ENCODE data around the gene C1QTNF8.
"Not testable (repeated sequence)": the region's sequence is repeated elsewhere in the genome, so short reads cannot be mapped to it uniquely, and the experiment has no call there.

The C1QTNF8 gene

DNA sequence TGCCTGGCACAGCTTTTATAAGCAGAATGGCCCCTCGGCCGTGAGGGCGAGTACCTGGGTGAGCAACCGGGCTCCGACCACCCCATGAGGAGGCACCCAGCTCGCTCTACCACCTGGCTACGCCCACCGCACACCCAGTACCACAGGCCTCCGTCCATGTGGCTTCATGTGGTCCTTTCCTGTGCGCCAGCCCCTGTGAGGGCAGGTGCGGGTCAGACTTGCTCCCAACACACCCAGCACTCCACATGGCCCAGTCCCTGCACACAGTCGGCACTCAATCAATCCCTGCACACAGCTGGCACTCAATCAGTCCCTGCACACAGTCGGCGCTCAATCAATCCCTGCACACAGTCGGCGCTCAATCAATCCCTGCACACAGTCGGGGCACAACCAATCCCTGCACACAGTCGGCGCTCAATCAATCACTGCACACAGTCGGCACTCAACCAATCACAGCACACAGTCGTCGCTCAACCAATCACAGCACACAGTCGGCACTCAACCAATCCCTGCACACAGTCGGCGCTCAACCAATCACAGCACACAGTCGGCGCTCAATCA is 4.0 kb downstream of the C1QTNF8 start:
- DNase-seq, result no peak

DNA sequence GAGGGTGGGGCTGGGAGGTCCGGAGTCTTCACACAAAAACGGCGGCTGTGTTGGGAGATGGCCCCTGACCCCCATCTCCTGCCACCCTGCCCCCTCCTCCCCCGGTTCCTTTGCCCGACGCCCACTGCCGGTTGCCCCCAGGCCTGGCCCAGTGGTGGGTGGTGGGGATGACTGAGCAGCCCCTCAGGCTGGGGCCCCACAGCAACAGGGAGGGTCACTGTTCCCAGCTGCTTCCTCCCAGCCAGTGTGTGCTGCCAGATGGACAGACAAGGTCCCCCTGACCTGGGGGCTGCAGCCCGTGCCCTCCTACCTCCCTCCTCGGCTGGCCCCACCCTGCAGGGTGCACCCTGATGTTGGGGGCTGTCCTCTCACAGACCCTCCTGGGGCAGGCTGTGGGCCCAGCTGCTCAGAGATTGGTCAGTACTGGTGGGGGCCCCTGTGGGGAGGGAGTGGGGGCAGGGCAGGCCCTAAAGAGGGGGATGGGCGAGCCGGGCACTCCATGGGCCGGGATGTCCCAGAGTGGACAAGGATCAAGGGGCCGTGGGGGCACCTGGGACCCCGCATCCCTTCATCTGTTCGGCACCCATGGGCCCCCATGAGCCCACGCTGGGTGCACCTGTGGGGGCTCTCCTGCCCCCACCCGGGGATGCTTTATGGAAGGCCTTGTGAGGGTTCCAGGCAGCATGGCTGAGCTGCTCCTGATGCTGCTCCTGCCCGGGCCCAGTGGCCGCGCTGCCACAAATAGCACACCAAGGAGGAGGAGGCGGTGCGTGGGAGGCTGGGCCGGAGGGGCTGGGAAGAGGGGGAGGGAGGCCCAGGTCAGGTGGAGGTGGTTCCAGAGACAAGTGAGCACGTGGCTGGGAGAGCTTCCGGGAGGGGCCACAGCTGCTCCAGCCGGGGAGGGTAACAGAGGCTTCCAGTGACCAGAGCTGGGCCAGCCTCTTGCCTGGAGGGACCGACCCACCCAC is 5.1 kb downstream of the C1QTNF8 start:
- DNase-seq, result no peak

DNA sequence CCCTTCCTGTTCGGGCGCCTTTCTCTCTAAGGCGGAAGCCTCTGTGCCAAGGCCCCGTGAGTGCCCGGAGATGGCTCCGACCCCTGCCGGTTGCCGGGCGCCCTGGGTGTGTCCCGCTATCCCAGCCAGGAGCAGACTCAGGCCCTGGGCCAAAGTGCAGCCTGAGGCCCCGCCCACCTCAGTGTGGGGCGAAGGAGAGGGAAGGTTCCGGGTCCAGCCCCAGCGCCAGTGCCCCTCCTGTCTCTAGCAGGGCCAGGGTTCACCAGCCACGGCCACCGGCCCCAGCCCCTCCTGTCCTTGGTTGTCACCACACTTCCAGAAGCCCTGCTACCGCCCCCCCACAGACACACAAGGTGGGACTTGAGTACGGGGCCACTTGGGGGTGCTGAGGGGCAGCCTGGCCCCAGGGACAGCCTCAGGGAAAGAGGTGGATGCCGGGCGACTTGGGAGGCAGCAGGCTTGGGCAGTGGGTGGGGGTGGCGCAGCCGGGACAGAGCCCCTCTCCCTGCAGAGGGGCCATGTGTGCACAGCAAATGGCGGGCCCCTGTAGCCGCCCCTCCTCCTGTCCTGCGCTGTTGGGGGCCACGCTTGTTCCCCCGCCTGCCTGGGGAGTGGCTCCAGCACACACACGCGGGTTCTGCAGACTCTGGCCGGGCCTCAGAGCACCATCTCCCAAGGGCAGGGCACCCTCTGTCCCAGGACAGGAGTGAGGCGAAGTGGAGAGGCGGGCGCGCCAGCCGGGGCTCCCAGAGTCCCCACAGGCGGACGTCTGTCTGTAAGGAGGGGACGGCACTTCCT is 6.0 kb downstream of the C1QTNF8 start:
- DNase-seq, result no peak

DNA sequence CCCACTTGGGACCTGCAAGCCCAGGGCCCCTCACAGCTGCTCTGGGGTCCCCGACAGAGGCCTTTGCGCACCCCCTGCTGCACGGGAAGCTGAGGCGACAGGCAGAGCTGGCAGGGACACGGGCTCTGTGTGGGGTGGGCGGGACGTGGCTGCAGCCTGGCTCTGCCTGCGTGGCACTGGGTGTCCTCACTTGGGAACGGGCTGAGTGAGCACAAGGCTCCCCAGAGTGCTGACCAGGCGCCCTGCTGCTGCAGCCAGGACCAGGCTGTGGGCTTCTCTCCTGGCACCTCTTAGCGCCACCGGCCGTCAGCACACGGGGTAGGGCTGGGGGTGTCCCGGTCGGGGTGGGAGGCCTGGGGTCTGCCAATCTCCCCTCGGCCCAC is 6.6 kb downstream of the C1QTNF8 start:
- DNase-seq, result no peak

DNA sequence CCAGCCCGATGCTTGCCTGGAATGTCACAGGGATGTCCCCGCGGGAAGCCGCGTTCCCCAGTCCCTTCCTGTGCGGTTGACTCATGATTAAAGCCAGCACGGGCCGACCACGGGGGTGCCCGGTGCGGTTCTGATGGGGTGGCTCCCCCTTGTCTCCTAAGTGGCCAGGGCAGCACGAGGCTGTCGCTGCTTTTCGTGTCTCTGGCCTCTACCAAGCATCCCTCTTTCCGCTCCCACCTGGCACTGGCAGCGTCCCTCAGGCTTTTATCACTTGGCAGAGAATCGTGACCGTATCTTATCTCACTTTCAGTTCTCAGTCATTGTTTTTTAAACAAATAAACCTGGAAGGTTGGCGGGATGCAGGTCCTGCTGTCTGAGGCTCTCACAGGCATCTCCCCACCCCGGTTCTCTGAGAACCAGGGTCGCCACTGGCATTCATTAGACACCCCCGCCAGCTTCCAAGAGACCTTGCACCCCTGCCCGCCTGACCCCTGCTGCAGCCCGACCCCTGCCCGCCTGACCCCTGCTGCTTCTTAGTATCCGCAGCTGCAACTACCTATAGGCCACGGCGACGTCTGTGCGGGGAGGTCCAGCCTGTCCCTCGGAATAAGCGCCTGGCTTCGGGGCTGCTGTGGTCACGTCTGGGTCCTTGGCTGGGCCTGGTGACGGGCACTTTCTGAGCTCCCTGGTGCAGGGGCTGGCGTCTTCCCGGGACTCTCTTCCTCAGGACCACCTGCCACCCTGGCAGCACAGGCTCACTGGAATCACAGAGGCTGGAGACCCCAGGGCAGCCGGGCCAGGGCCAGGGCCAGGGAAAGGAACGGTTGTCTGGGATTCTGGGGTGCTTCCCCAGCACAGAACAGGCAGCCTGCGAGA is 7.5 kb downstream of the C1QTNF8 start:
- no peak for DNase-seq

DNA sequence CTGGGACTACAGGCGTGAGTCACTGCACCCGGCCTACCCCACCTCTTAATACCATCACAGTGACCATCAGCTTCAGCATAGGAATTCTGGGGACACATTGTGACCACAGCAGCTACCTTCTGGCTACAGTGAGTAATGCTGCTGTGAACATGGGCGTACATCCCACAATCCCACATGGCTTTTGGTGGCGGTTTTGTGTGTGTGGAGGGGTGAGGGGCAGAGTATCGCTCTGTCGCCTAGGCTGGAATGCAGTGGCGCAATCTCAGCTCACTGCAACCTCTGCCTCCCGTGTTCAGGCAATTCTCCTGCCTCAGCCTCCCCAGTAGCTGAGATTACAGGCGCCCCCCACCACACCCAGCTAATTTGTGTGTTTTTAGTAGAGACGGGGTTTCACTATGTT is 9.6 kb downstream of the C1QTNF8 start:
- not testable (repeated sequence) for DNase-seq

DNA sequence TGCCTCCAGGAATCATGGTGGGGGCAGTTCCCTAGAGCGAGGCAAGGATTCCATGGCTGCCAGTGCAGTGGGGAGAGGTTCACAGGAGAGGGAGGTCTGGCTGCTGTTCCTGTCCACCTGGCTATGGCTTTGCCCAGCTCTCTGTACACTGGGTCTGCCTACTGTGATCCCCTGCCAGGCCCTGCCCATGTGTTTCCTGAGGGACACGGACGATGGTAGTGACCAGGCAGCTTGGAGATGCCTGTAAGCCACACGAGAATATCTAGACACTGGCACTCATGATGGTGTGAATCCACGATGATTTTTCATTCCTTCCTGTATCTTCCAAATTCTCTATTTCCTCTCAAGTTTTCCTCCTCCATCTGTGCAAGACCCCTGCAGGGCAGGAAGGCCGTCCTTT is 11.1 kb downstream of the C1QTNF8 start:
- no peak for DNase-seq

DNA sequence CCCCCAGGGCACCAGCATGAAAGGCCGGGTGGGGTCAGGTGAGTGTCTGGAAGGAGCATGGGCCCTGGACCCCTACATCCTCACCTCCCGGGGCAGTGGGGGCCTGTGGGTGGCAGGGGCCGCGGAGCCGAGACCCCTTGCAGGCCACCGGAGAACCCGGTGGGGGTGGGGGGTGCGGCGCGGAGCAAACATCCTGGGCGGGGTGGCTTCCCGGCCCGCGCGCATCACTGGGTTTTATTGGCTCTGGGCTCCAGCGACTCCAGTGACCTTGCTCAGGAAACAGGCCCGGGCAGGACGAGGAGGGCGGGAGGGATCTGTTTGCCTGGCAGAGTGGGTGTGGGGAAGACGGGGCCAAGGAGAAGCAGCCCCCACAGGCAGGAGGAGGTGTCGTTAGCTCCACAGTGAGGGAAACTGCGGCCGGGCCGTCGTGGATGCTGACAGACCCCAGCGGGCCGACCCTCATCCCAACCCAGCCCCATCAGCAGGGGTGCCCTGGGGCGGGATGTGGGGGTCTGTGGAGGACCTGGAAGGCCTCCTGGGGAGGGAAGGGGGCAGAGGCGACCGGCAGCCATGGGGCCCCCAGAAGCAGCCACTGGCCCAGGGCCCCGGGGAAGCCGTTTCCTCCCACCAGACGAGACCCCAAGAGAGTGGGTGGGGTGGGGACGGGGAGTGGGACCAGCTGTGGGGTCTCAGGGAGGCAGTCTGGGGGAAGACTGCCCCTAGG is 12.9 kb downstream of the C1QTNF8 start:
- no peak for DNase-seq

DNA sequence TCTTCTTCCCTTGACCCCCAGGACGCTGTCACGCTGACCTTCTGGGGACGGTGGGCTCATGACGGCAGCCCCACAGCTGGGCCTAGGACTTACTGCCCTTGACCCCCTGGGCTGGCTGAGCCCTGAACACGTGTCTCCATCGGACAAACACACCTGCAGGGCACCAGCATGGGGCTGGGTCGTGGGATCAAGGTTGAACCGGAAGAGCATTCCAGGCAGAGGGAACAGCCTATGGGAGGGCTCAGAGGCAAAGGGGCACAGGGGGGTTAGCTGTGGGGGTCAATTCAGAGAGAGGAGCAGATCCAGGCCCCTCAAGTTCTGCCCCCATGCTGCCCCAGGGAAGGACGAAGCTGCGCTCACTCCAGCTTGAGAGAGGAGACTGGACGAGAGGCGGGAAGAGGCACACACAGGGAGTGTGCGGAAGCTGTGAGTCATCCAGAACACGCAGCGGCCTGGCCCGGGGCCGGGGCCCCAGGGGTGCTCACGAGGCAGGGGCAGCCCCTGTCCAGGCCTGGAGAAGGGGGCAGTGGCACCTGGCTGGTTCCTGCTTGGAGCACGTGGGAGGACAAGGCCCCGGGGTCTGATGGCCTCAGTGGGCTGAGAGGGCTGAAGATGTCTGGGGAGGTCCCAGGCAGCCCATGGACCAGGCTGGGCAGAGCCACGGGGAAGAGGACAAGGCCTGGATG is 13.6 kb downstream of the C1QTNF8 start:
- DNase-seq, result no peak

DNA sequence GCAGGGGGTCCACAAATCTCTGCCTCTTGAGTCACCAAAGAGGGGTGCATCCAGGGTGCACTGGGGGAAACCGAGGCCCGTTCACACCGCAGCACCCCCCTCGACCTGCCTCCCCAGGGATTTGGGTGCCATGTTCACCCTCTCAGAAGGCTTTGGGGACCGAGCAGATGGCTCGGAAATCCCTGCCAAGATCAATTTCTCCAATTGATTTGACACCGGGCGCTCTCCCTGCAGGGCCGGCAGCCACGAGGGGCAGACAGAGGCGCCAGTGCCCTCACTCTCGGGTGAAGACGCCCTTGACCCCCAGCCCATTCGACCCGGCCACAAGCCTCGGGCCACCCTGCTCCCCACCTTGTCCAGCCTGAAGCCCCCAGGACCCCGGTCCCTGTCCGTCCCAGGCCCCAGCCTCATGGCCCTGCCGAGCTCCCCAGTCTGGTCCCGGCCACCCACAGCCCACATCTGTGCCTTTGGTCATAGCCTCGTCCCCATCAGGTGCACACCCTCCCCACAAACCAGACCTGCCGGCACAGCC is 14.2 kb downstream of the C1QTNF8 start:
- DNase-seq, result no peak

DNA sequence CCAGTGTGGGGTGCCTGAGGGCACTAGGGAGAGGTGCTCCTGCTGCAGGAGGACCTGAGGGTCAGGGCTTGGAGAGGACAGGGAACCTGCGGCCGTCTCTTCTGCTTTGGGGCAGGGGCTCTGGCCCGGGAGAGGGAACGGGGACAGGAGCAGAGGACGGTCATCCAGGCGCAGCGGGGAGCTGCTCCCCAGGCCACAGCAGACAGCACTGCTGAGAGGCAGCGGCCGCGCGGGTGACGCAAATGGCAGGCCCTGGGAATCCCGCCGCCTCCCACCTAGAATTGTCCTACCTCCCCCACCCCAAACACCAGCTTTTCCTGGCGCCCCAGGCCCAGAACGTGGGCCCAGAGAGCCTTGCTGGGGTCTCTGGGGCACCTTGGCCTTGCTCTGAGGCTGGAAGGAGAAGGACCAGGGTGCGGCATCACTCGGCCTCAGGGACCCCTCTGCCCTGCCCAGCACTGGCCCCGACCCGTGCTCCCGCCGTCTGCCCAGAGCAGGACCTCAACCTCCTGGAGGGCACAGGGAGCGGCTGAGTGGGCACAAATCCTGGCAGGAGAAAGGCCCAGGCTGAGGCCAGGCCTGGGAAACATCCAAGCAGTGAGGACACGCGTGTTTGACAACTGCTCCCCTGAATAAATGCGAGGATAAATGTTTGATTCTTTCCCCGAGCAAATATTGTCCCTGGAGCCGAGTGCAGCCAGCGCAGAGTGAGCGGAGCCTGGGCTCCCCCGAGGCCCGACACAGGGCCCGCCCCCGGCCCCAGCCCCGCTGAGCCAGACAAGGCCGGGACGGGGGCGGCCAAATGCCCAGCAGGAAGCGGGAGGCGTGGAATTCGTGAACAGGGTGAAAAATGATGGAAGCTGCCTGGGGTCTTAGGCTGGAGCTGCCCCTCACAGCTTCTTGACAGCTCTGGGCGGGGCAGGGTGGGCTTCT is 15.0 kb downstream of the C1QTNF8 start:
- no peak for DNase-seq

DNA sequence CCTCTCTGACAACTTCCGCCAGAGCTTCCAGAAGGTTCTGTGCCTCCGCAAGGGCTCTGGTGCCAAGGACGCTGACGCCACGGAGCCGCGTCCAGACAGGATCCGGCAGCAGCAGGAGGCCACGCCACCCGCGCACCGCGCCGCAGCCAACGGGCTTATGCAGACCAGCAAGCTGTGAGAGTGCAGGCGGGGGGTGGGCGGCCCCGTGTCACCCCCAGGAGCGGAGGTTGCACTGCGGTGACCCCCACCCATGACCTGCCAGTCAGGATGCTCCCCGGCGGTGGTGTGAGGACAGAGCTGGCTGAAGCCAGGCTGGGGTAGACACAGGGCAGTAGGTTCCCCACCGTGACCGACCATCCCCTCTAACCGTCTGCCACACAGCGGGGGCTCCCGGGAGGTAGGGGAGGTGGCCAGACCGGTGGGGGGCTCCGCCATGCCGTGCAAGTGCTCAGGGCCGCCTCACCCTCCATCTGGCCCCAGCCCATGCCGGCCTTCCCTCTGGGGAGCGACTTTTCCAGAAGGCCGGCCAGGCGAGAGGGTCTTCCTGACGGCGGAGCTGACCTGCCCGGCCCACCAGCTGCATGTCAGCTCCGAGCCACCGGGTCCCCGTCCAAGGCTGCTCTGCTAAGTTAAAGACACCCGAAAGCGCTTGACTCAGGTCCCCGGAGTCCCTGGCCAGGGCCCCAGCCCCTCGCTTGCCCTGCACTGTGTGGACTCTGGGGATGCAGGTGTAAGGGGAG is 16.1 kb downstream of the C1QTNF8 start:
- DNase-seq, result no peak

DNA sequence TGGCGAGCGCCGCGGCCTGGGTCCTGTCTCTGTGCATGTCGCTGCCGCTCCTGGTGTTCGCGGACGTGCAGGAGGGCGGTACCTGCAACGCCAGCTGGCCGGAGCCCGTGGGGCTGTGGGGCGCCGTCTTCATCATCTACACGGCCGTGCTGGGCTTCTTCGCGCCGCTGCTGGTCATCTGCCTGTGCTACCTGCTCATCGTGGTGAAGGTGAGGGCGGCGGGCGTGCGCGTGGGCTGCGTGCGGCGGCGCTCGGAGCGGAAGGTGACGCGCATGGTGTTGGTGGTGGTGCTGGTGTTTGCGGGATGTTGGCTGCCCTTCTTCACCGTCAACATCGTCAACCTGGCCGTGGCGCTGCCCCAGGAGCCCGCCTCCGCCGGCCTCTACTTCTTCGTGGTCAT is 16.7 kb downstream of the C1QTNF8 start:
- DNase-seq, result no peak

DNA sequence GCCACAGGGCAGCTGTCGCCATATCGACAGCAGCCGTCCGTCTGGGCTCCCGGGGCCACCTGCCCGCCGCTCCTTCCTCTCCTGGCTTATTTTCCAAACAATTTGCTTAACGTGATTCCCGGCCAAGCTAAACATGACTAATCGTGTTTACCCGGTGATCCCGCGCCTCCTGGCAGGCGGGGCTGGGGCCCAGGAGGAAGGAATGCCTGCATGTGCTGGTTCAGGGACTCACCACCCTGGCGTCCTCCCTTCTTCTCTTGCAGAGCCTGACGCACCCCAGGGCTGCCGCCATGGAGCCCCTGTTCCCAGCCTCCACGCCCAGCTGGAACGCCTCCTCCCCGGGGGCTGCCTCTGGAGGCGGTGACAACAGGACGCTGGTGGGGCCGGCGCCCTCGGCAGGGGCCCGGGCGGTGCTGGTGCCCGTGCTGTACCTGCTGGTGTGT is 17.4 kb downstream of the C1QTNF8 start:
- DNase-seq, result no peak

DNA sequence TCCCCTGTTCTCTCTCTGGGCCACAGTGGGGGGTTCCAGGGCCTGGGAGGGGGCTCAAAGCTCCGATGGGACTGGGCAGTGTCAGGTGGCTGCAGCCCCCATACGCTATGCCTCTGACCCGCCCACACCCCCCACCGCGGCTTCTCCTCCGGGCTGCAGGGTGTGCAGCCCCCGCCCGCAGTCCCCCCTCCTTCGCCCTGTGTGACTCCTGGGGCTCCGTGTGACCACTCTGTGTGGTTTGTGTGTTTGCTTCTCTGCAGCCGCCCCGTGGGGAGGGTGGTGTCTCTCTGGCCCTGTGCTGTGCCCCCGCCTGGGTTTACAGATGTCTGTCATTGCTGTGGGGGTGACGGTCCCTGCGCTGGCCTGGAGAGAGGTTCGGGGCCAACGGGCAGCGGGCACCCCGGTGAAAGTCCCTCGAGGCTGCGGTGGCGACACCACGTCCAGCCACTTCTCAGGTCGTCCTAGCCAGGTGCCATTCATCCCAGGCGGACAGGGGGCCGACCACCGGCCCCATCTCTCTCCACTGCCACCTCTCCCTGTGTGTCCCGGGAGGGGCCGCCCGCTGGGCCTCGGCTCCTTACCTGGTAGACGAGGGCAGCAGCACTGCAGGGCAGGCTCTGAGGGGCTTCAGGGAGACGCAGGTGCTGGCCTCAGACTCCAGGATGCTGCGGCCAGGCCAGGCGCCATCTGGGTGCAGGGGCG is 18.0 kb downstream of the C1QTNF8 start:
- no peak for DNase-seq

DNA sequence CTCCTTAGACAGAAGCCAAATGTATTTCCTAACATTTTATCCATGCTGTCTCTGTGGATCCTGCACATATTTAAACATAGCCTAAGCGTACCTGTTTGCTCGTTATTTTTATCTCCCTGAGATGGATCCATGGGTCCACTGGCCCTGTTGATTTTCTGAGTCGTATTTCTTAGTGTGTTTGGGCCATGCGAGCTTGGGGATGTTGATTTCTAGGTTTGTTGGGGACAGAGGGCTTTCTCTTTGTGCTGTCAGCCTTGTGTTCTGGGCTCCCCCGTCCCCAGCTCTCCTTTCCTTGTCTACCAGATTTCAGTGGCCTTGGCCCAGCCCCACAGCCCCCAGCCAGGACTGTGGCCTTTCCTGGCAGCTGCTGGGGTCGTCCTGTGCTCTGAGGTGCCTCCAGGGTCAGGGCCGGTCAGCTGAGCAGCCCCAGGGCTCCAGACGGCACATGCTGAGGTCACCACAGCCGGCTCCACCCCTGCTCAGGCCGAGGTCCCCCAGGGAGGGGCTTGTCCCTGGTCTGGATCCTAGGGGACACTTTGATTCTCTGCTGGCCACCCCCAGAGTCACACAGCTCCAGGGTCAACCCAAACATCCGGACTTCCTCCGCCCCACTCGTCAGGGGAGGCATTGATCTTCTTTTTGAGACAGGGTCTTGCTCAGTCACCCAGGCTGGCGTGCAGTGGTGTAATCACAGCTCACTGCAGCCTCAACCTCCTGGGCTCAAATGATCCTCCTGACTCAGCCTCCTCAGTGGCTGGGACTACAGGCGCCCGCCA is 19.1 kb downstream of the C1QTNF8 start:
- no peak for DNase-seq

DNA sequence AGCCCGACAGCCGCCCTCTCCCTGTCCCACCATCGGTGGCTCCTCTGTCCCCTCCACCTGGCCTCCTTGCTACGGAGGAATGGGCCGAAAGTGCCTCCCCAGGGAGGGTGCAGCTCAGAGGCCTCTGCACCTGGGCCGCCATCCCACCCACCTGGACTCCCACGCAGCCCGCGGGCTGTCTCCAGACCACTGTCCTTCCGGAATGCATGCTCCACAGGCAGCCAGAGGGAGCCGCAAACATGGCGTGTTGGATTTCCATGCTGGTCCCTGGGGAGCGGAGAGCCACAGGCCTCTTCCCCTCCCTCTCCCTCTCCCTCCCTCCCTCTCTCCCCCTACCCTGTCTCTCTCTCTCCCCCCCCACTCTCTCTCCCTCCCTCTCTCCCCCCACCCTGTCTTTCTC is 20.5 kb downstream of the C1QTNF8 start:
- no peak for DNase-seq

DNA sequence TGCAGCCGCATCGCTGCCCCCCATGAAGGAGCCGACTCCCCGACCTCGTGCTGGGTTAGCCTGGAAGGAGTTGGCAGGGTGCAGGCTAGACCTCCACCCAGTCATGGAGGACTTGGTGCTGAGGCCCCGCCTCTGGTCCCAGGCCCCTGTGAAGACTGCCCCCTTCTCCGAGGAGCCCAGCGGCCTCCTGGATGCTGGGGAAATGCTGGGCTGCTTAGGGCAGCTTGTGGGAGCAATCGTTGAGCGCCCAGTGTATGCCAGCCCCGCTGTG is 21.7 kb downstream of the C1QTNF8 start:
- DNase-seq, result no peak

Measured in NCI-H1436 treated with DMSO at 0.1 percent for 48 hours (cell line).